Measurements from ENCODE around the gene MYDGF.

DNA sequence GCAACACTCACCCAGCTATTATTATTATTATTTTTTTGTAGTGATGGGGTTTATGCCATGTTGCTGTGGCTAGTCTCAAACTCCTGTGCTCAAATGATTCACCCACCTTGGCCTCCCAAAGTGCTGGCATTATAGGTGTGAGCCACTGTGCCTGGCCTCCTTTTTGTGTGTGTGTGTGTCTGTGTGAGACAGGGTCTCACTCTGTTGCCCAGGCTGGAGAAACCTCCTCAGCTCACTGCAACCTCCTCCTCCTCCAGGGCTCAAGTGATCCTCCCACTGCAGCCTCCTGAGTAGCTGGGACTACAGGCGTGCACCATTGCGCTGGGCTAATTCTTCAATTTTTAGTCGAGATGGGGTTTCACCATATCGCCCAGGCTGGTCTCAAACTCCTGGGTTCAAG, 3.6 kb upstream of the MYDGF start:
- TF ChIP-seq, protein P1, sequence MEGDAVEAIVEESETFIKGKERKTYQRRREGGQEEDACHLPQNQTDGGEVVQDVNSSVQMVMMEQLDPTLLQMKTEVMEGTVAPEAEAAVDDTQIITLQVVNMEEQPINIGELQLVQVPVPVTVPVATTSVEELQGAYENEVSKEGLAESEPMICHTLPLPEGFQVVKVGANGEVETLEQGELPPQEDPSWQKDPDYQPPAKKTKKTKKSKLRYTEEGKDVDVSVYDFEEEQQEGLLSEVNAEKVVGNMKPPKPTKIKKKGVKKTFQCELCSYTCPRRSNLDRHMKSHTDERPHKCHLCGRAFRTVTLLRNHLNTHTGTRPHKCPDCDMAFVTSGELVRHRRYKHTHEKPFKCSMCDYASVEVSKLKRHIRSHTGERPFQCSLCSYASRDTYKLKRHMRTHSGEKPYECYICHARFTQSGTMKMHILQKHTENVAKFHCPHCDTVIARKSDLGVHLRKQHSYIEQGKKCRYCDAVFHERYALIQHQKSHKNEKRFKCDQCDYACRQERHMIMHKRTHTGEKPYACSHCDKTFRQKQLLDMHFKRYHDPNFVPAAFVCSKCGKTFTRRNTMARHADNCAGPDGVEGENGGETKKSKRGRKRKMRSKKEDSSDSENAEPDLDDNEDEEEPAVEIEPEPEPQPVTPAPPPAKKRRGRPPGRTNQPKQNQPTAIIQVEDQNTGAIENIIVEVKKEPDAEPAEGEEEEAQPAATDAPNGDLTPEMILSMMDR (IDR thresholded peaks at IDR 0.05) = no peak
- no peak for TF ChIP-seq POLR2A (IDR thresholded peaks at IDR 0.05)
- no peak for TF ChIP-seq EP300 (IDR thresholded peaks at IDR 0.05)
